Tibial nerve (tissue), 4 donors: ENCODE results near the gene DROSHA. TPM values are rescaled to one million over a fixed set of nuclear protein-coding genes. Genes with fewer than 3 reads are reported as not detected.
"Not testable (repeated sequence)": the region's sequence is repeated elsewhere in the genome, so short reads cannot be mapped to it uniquely, and the experiment has no call there.

ENCODE experiments used
- DNase-seq, 2 donors: peaks; one replicate each; pipeline ENCODE4 v3.0.0-alpha.2; 2019; ENCODE audit warnings: low spot score in 2 of 2
- H3K27ac ChIP-seq, 4 donors: fragments of 200-600 bp; sonication (generic) in 3 of 4; one replicate each; pipeline ENCODE4 v1.5.1; 2017 to 2019; ENCODE audit warnings: mild to moderate bottlenecking in 1 of 4
- H3K27me3 ChIP-seq, 2 donors: fragments of 200-600 bp; sonication (generic) in 1 of 2; one replicate each; pipeline versions ENCODE4 v1.5.1 to v1.6.0; 2017 to 2019
- H3K36me3 ChIP-seq, 3 donors: fragments of 200-600 bp; sonication (generic); one replicate each; pipeline ENCODE4 v1.5.1; 2018 to 2019
- H3K4me1 ChIP-seq, 4 donors: fragments of 200-600 bp; sonication (generic) in 3 of 4; one replicate each; pipeline ENCODE4 v1.5.1; 2017 to 2019
- H3K4me3 ChIP-seq, 4 donors: fragments of 200-600 bp; sonication (generic) in 3 of 4; one replicate each; pipeline ENCODE4 v1.5.1; 2017 to 2019; ENCODE audit warnings: mild to moderate bottlenecking in 1 of 4, moderate library complexity in 1 of 4
- H3K9me3 ChIP-seq, 4 donors: fragments of 200-600 bp; sonication (generic) in 3 of 4; one replicate each; pipeline ENCODE4 v1.5.1; 2017 to 2019
- CTCF ChIP-seq, 5 experiments: fragments of 200-600 bp in 3 of 5; fragments of 450-650 bp in 2 of 5; sonication (generic) in 3 of 5; IDR thresholded peaks; one replicate each; pipeline ENCODE4 v1.5.1; 2016 to 2019; ENCODE audit warnings: antibody characterized with exemption in 5 of 5, mild to moderate bottlenecking in 3 of 5, moderate library complexity in 2 of 5
- EP300 ChIP-seq, 2 donors: sonication (generic); formaldehyde crosslinking; IDR thresholded peaks; one replicate each; pipeline ENCODE4 v1.6.1; 2017; ENCODE audit warnings: antibody characterized with exemption in 2 of 2, mild to moderate bottlenecking in 1 of 2
- POLR2A ChIP-seq, 2 donors: fragments of 450-650 bp; IDR thresholded peaks; one replicate each; pipeline ENCODE4 v1.6.1; 2017; ENCODE audit warnings: antibody characterized with exemption in 2 of 2, mild to moderate bottlenecking in 2 of 2, moderate library complexity in 2 of 2
- WGBS, 2 donors: methylation state at CpG; one replicate each; pipeline ENCODE4 v1.1.5; 2018; 5-methylcytosine and 5-hydroxymethylcytosine counted together
- total RNA-seq, 4 donors: library from RNA; depleted of rRNA; stranded (reverse); fragments of >200 nt; gene quantifications; one replicate each; pipeline ENCODE4 v1.1.0, GENCODE V29; 2016

The DROSHA gene
- total RNA-seq, 4 donors from 2014 or later, result 53.0 to 65.9 (median 59.6) TPM

GRCh38 chr5:31401691-31402090, 130.2 kb downstream of the DROSHA start:
- no peak for DNase-seq
- TF ChIP-seq CTCF (IDR thresholded peaks at IDR 0.05), result no peak
- no peaks in the 10 kb centered on the region for H3K4me1 ChIP-seq
- H3K36me3 ChIP-seq, result peaks cover 0 to 73% (median 0%) of the 10 kb centered on the region in 3 donors
- H3K9me3 ChIP-seq, result no peaks in the 10 kb centered on the region
- no peak overlapping the region for H3K4me3 ChIP-seq
- H3K27ac ChIP-seq, result no peak overlapping the region
- WGBS, 2 donors, result 81 to 90% methylated on average over 3 of the region's 3 CpGs
- H3K27me3 ChIP-seq, result no peaks in the 10 kb centered on the region

GRCh38 chr5:31397926-31398557, 133.9 kb downstream of the DROSHA start:
- DNase-seq, result no peak
- 62 to 69% methylated on average over 11 of the region's 11 CpGs for WGBS, 2 donors
- no peak overlapping the region for H3K27ac ChIP-seq
- no peak overlapping the region for H3K4me3 ChIP-seq
- H3K27me3 ChIP-seq, result no peaks in the 10 kb centered on the region
- TF ChIP-seq EP300 (IDR thresholded peaks at IDR 0.05) (no peak), POLR2A (IDR thresholded peaks at IDR 0.05) (no peak), CTCF (IDR thresholded peaks at IDR 0.05) (no peak)
- H3K36me3 ChIP-seq, result peaks cover 0 to 38% (median 0%) of the 10 kb centered on the region in 3 donors
- no peaks in the 10 kb centered on the region for H3K9me3 ChIP-seq
- H3K4me1 ChIP-seq, result no peaks in the 10 kb centered on the region

GRCh38 chr5:31396611-31397295, 135.1 kb downstream of the DROSHA start:
- TF ChIP-seq EP300 (IDR thresholded peaks at IDR 0.05), result no peak
- TF ChIP-seq CTCF (IDR thresholded peaks at IDR 0.05), result no peak
- TF ChIP-seq POLR2A (IDR thresholded peaks at IDR 0.05), result no peak
- no peak overlapping the region for H3K4me3 ChIP-seq
- no peaks in the 10 kb centered on the region for H3K4me1 ChIP-seq
- H3K36me3 ChIP-seq, result peaks cover 0 to 25% (median 0%) of the 10 kb centered on the region in 3 donors
- no peak for DNase-seq
- H3K27me3 ChIP-seq, result no peaks in the 10 kb centered on the region
- whole genome bisulfite sequencing, 2 donors, result 88% methylated on average over 12 of the region's 12 CpGs
- H3K27ac ChIP-seq, result no peak overlapping the region
- no peaks in the 10 kb centered on the region for H3K9me3 ChIP-seq

- H3K27ac ChIP-seq, H3K4me3 ChIP-seq: not testable (repeated sequence)
- whole genome bisulfite sequencing, 2 donors, result 84 to 87% methylated on average over 14 of the region's 14 CpGs
These were observed 136.3 kb downstream of the DROSHA start for GRCh38 chr5:31395450-31396045.

GRCh38 chr5:31393126-31393525, 138.8 kb downstream of the DROSHA start:
- no peak for DNase-seq
- Histone ChIP-seq H3K27ac (no peak overlapping the region), H3K9me3 (peaks cover 0 to 11% (median 0%) of the 10 kb centered on the region in 4 donors), H3K36me3 (no peaks in the 10 kb centered on the region), H3K4me3 (no peak overlapping the region), H3K4me1 (no peaks in the 10 kb centered on the region), H3K27me3 (no peaks in the 10 kb centered on the region)
- 84 to 95% methylated on average over 6 of the region's 6 CpGs for WGBS, 2 donors
- no peak for TF ChIP-seq POLR2A (IDR thresholded peaks at IDR 0.05)
- no peak for TF ChIP-seq CTCF (IDR thresholded peaks at IDR 0.05)
- TF ChIP-seq EP300 (IDR thresholded peaks at IDR 0.05), result no peak

More at GRCh38 chr5:31395450-31396045, 136.3 kb downstream of the DROSHA start:
- DNase-seq, H3K9me3 ChIP-seq, H3K4me1 ChIP-seq, H3K27me3 ChIP-seq: not testable (repeated sequence)
- H3K36me3 ChIP-seq, result peaks cover 0 to 13% (median 0%) of the 10 kb centered on the region in 3 donors
